Renal cortical epithelial cell (primary cell): Measurements from ENCODE around the gene ATIC. TPM values are rescaled to one million over a fixed set of nuclear protein-coding genes. Genes with fewer than 3 reads are reported as not detected.

Experiments
- DNase-seq: peaks from one replicate; pipeline ENCODE4 v3.0.0-alpha.2; 2011; ENCODE audit warnings: low read depth
- total RNA-seq: library from RNA; depleted of rRNA; stranded (reverse); fragments of >200 nt; gene quantifications from 2 replicates; pipeline ENCODE4 v1.2.3, GENCODE V29; 2014

ATIC gene
- total RNA-seq, 1 donor from 2014 or later: 90.1 TPM

- DNase-seq: no peak
Observed at GRCh38 chr2:215361211-215361875, 49.5 kb downstream of the ATIC start.

GRCh38 chr2:215361876-215362561 is 50.2 kb downstream of the ATIC start:
- no peak for DNase-seq

- no peak for DNase-seq
Observed at GRCh38 chr2:215362562-215362904, 50.7 kb downstream of the ATIC start.

- DNase-seq: no peak
Observed at GRCh38 chr2:215363039-215363438, 51.2 kb downstream of the ATIC start.

- no peak for DNase-seq
Observed at GRCh38 chr2:215363461-215364156, 51.8 kb downstream of the ATIC start.

- DNase-seq: no peak
Observed at GRCh38 chr2:215364157-215365155, 52.6 kb downstream of the ATIC start.

- DNase-seq: no peak
Observed at GRCh38 chr2:215365184-215365658, 53.4 kb downstream of the ATIC start.

GRCh38 chr2:215366440-215367032 is 54.7 kb downstream of the ATIC start:
- DNase-seq: peak; percentile 2

- DNase-seq: peak; percentile 50
Observed at GRCh38 chr2:215367662-215368492, 56.0 kb downstream of the ATIC start.

GRCh38 chr2:215368493-215368809 is 56.6 kb downstream of the ATIC start:
- DNase-seq: no peak

GRCh38 chr2:215369181-215369760 is 57.4 kb downstream of the ATIC start:
- no peak for DNase-seq

- DNase-seq: no peak
Observed at GRCh38 chr2:215370112-215370965, 58.5 kb downstream of the ATIC start.

GRCh38 chr2:215371915-215372897 is 60.3 kb downstream of the ATIC start:
- no peak for DNase-seq

GRCh38 chr2:215372968-215373649 is 61.2 kb downstream of the ATIC start:
- no peak for DNase-seq

- DNase-seq: no peak
Observed at GRCh38 chr2:215374002-215374401, 62.1 kb downstream of the ATIC start.

GRCh38 chr2:215374642-215375466 is 63.0 kb downstream of the ATIC start:
- no peak for DNase-seq

GRCh38 chr2:215375467-215375830 is 63.6 kb downstream of the ATIC start:
- DNase-seq: no peak
